ENCODE data around the gene MYCT1.

MYCT1 gene

GRCh38 chr6:152726313-152726712, 28.6 kb downstream of the MYCT1 start:
- Histone ChIP-seq H3K9me3 (replicated peaks in 1 of 2; ENCODE audit: control insufficient read depth in 2 of 2, insufficient read depth in 1 of 2, low read depth in 1 of 2, low read length in 2 of 2) (no peaks in the 10 kb centered on the region), H3K27ac (replicated peaks; ENCODE audit: low read length) (no peak overlapping the region), H2AK5ac (ENCODE audit: low read depth, low read length) (no peak overlapping the region), H3K27me3 (ENCODE audit: control insufficient read depth in 3 of 3, insufficient read depth in 3 of 3, low read depth in 1 of 3, low read length in 3 of 3) (no peaks in the 10 kb centered on the region), H3K4ac (ENCODE audit: low read length) (no peak overlapping the region), H3K14ac (ENCODE audit: low read length) (no peak overlapping the region), H2BK15ac (ENCODE audit: low read length) (no peak overlapping the region), H3K18ac (ENCODE audit: low read length) (no peak overlapping the region), H3K9ac (ENCODE audit: low read depth, low read length, poor library complexity) (no peak overlapping the region), H3K4me1 (ENCODE audit: control insufficient read depth in 2 of 2, insufficient read depth in 1 of 2, low read depth in 1 of 2, low read length in 2 of 2) (no peaks in the 10 kb centered on the region), H2BK120ac (ENCODE audit: low read depth, low read length) (no peak overlapping the region), H3K4me3 (ENCODE audit: low read length in 2 of 2) (no peak overlapping the region), H3K23ac (ENCODE audit: low read depth, low read length, poor library complexity) (no peak overlapping the region), H3K79me1 (ENCODE audit: low read depth, low read length) (no peaks in the 10 kb centered on the region), H2AFZ (ENCODE audit: low read length) (no peak overlapping the region), H4K91ac (ENCODE audit: low read depth, low read length, poor library complexity) (no peak overlapping the region), H2BK5ac (ENCODE audit: low read length) (no peak overlapping the region), H3K4me2 (ENCODE audit: insufficient read depth, low read length, poor library complexity, severe bottlenecking) (no peak overlapping the region), H4K8ac (ENCODE audit: low read depth, low read length) (no peak overlapping the region), H2BK12ac (ENCODE audit: low read length) (no peak overlapping the region), H3K36me3 (replicated peaks in 1 of 2; ENCODE audit: control insufficient read depth in 2 of 2, insufficient read depth in 2 of 2, low read length in 2 of 2) (no peaks in the 10 kb centered on the region)
- no peak for DNase-seq (ENCODE audit: low spot score)
- WGBS, 2 donors (ENCODE audit: extremely low coverage in 2 of 2, insufficient read length in 2 of 2, insufficient replicate concordance in 1 of 2) = no CpG with 5 or more reads among the region's 4 CpGs

DNA sequence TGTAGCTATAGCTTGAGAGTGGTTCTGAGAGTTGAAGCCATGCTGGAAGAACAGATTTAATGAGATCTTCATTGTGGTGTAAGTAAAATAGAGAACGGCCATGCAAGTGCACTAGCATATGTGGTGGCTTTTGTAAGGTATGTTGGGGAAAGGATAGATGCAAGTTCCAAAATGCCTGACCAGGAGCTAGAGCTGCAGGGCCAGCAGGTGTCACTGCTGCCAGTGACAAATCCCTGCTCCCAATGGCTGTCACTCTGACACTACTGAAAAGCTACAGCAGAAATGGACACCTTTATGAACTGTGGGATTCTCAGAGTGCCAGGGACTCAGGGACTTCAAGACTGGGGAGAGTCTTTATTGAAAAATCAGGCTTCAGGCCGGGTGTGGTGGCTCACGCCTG, 29.8 kb downstream of the MYCT1 start:
- Histone ChIP-seq H2BK15ac (ENCODE audit: low read length) (no peak overlapping the region), H4K91ac (ENCODE audit: low read depth, low read length, poor library complexity) (no peak overlapping the region), H3K4ac (ENCODE audit: low read length) (no peak overlapping the region), H2BK5ac (ENCODE audit: low read length) (no peak overlapping the region), H3K4me1 (ENCODE audit: control insufficient read depth in 2 of 2, insufficient read depth in 1 of 2, low read depth in 1 of 2, low read length in 2 of 2) (no peaks in the 10 kb centered on the region), H3K36me3 (replicated peaks in 1 of 2; ENCODE audit: control insufficient read depth in 2 of 2, insufficient read depth in 2 of 2, low read length in 2 of 2) (no peaks in the 10 kb centered on the region), H3K4me2 (ENCODE audit: insufficient read depth, low read length, poor library complexity, severe bottlenecking) (no peak overlapping the region), H3K27me3 (ENCODE audit: control insufficient read depth in 3 of 3, insufficient read depth in 3 of 3, low read depth in 1 of 3, low read length in 3 of 3) (no peaks in the 10 kb centered on the region), H3K27ac (replicated peaks; ENCODE audit: low read length) (no peak overlapping the region), H3K79me1 (ENCODE audit: low read depth, low read length) (no peaks in the 10 kb centered on the region), H2AK5ac (ENCODE audit: low read depth, low read length) (no peak overlapping the region), H3K4me3 (ENCODE audit: low read length in 2 of 2) (no peak overlapping the region), H2AFZ (ENCODE audit: low read length) (no peak overlapping the region), H2BK12ac (ENCODE audit: low read length) (no peak overlapping the region), H3K14ac (ENCODE audit: low read length) (no peak overlapping the region), H3K9me3 (replicated peaks in 1 of 2; ENCODE audit: control insufficient read depth in 2 of 2, insufficient read depth in 1 of 2, low read depth in 1 of 2, low read length in 2 of 2) (no peaks in the 10 kb centered on the region), H3K18ac (ENCODE audit: low read length) (no peak overlapping the region), H3K9ac (ENCODE audit: low read depth, low read length, poor library complexity) (no peak overlapping the region), H3K23ac (ENCODE audit: low read depth, low read length, poor library complexity) (no peak overlapping the region), H2BK120ac (ENCODE audit: low read depth, low read length) (no peak overlapping the region), H4K8ac (ENCODE audit: low read depth, low read length) (no peak overlapping the region)
- WGBS, 2 donors (ENCODE audit: extremely low coverage in 2 of 2, insufficient read length in 2 of 2, insufficient replicate concordance in 1 of 2) = no CpG with 5 or more reads among the region's 3 CpGs
- DNase-seq (ENCODE audit: low spot score) = no peak

DNA sequence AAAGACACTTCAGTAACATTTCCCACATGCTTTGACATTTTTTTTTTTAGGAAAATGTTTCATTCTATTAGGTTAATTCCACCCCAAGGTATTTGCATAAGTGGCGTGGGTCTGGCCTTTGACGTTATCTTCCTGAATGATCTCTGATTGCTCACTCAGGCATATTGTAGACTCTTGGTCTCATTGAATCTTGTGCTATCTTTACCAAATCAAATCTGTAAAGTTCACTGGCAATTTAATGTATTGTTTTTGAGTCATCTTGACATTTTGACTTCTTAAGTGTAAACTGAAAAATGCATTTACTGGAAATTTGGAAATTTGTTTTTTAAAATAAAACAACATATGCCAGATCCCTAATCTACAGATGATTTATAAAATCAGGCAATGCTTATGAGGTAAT, 36.9 kb downstream of the MYCT1 start:
- H4K91ac ChIP-seq (ENCODE audit: low read depth, low read length, poor library complexity) = no peak overlapping the region
- WGBS, 2 donors (ENCODE audit: extremely low coverage in 2 of 2, insufficient read length in 2 of 2, insufficient replicate concordance in 1 of 2) = no CpG with 5 or more reads among the region's 2 CpGs
- no peak overlapping the region for H2AFZ ChIP-seq (ENCODE audit: low read length)
- no peaks in the 10 kb centered on the region for H3K27me3 ChIP-seq (ENCODE audit: control insufficient read depth in 3 of 3, insufficient read depth in 3 of 3, low read depth in 1 of 3, low read length in 3 of 3)
- H2BK5ac ChIP-seq (ENCODE audit: low read length) = no peak overlapping the region
- no peak overlapping the region for H4K8ac ChIP-seq (ENCODE audit: low read depth, low read length)
- H3K4me1 ChIP-seq (ENCODE audit: control insufficient read depth in 2 of 2, insufficient read depth in 1 of 2, low read depth in 1 of 2, low read length in 2 of 2) = no peaks in the 10 kb centered on the region
- no peak overlapping the region for H2BK120ac ChIP-seq (ENCODE audit: low read depth, low read length)
- H3K79me1 ChIP-seq (ENCODE audit: low read depth, low read length) = no peaks in the 10 kb centered on the region
- no peak overlapping the region for H2BK15ac ChIP-seq (ENCODE audit: low read length)
- no peak overlapping the region for H3K4me2 ChIP-seq (ENCODE audit: insufficient read depth, low read length, poor library complexity, severe bottlenecking)
- no peak overlapping the region for H3K23ac ChIP-seq (ENCODE audit: low read depth, low read length, poor library complexity)
- no peak overlapping the region for H3K9ac ChIP-seq (ENCODE audit: low read depth, low read length, poor library complexity)
- no peak overlapping the region for H3K4me3 ChIP-seq (ENCODE audit: low read length in 2 of 2)
- H3K14ac ChIP-seq (ENCODE audit: low read length) = no peak overlapping the region
- no peak overlapping the region for H2BK12ac ChIP-seq (ENCODE audit: low read length)
- H3K9me3 ChIP-seq (replicated peaks in 1 of 2; ENCODE audit: control insufficient read depth in 2 of 2, insufficient read depth in 1 of 2, low read depth in 1 of 2, low read length in 2 of 2) = peaks cover 0 to 2% of the 10 kb centered on the region in 2 donors
- no peak overlapping the region for H3K4ac ChIP-seq (ENCODE audit: low read length)
- DNase-seq (ENCODE audit: low spot score) = no peak
- H3K27ac ChIP-seq (replicated peaks; ENCODE audit: low read length) = no peak overlapping the region
- H3K36me3 ChIP-seq (replicated peaks in 1 of 2; ENCODE audit: control insufficient read depth in 2 of 2, insufficient read depth in 2 of 2, low read length in 2 of 2) = no peaks in the 10 kb centered on the region
- H2AK5ac ChIP-seq (ENCODE audit: low read depth, low read length) = no peak overlapping the region
- H3K18ac ChIP-seq (ENCODE audit: low read length) = no peak overlapping the region

DNA sequence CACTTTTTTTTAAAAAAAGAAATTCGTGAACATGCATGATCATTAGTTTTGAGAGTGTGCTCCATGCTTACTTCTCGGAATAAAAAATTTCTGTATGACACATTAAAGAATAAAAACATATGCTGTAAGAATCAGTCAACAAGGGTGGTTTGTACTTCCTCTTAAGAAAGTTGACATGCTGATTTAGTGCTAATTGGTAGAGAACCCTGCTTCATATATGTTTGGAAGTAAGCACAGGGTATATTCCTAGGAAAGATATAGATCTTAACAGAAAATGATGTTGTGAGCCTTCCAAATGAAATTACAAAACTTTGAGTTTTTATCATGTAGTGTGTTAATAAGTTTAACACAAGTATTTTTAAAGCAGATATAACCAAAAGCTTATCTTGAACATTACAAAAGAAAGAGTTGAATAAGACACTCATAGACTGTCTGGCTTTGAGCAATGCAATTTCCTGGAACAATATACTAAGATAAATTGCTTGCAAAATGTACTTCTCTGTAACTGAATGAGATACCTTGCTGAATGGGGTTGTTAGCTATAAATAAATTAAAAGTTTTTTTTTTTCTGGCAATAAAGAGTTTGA, 39.1 kb downstream of the MYCT1 start:
- no peak overlapping the region for H2AFZ ChIP-seq (ENCODE audit: low read length)
- DNase-seq (ENCODE audit: low spot score) = no peak
- H3K18ac ChIP-seq (ENCODE audit: low read length) = no peak overlapping the region
- no peak overlapping the region for H3K4me2 ChIP-seq (ENCODE audit: insufficient read depth, low read length, poor library complexity, severe bottlenecking)
- no peaks in the 10 kb centered on the region for H3K36me3 ChIP-seq (replicated peaks in 1 of 2; ENCODE audit: control insufficient read depth in 2 of 2, insufficient read depth in 2 of 2, low read length in 2 of 2)
- no peaks in the 10 kb centered on the region for H3K27me3 ChIP-seq (ENCODE audit: control insufficient read depth in 3 of 3, insufficient read depth in 3 of 3, low read depth in 1 of 3, low read length in 3 of 3)
- no peak overlapping the region for H3K4ac ChIP-seq (ENCODE audit: low read length)
- WGBS, 2 donors (ENCODE audit: extremely low coverage in 2 of 2, insufficient read length in 2 of 2, insufficient replicate concordance in 1 of 2) = no CpG with 5 or more reads among the region's 2 CpGs
- no peak overlapping the region for H2BK15ac ChIP-seq (ENCODE audit: low read length)
- H4K91ac ChIP-seq (ENCODE audit: low read depth, low read length, poor library complexity) = no peak overlapping the region
- H3K79me1 ChIP-seq (ENCODE audit: low read depth, low read length) = no peaks in the 10 kb centered on the region
- H3K4me1 ChIP-seq (ENCODE audit: control insufficient read depth in 2 of 2, insufficient read depth in 1 of 2, low read depth in 1 of 2, low read length in 2 of 2) = no peaks in the 10 kb centered on the region
- H3K23ac ChIP-seq (ENCODE audit: low read depth, low read length, poor library complexity) = no peak overlapping the region
- no peak overlapping the region for H2BK120ac ChIP-seq (ENCODE audit: low read depth, low read length)
- no peak overlapping the region for H3K14ac ChIP-seq (ENCODE audit: low read length)
- no peak overlapping the region for H4K8ac ChIP-seq (ENCODE audit: low read depth, low read length)
- no peak overlapping the region for H3K9ac ChIP-seq (ENCODE audit: low read depth, low read length, poor library complexity)
- H2BK5ac ChIP-seq (ENCODE audit: low read length) = no peak overlapping the region
- H3K9me3 ChIP-seq (replicated peaks in 1 of 2; ENCODE audit: control insufficient read depth in 2 of 2, insufficient read depth in 1 of 2, low read depth in 1 of 2, low read length in 2 of 2) = peaks cover 0 to 2% of the 10 kb centered on the region in 2 donors
- no peak overlapping the region for H3K4me3 ChIP-seq (ENCODE audit: low read length in 2 of 2)
- no peak overlapping the region for H3K27ac ChIP-seq (replicated peaks; ENCODE audit: low read length)
- no peak overlapping the region for H2AK5ac ChIP-seq (ENCODE audit: low read depth, low read length)
- no peak overlapping the region for H2BK12ac ChIP-seq (ENCODE audit: low read length)
